Measurements from ENCODE around the gene KIF12. TPM values are rescaled to one million over a fixed set of nuclear protein-coding genes. Genes with fewer than 3 reads are reported as not detected.

KIF12 gene
- total and polyA plus RNA-seq, 12 donors: 0.13 to 0.45 TPM; not detected in 10

DNA sequence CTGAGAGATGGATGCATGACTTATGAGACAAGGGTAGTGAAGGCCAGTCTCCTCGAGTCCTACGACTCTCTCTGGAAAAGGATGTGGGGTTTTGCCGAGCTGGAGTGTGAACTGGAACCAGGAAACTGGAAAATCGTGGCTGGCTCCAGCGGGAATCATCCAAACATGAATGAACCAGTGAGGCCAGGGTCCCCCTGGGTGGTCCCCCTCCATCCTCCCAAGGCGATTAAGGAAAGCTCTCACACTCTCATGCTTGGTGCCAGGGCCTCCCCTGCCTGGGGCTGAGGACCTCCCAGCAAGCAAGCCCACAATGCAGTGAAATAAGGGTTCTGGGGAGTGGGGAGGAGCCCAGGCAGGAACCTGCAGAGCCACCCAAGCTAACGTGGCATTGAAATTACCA, 11.4 kb downstream of the KIF12 start:
- Histone ChIP-seq H3K36me3 (no peaks in the 10 kb centered on the region), H3K9me3 (no peaks in the 10 kb centered on the region), H3K27me3 (peaks cover 0 to 18% (median 0%) of the 10 kb centered on the region in 7 donors), H3K4me3 (no peak overlapping the region), H3K27ac (no peak overlapping the region), H3K4me1 (peaks cover 0 to 2% (median 0%) of the 10 kb centered on the region in 9 donors)
- 68 to 79% methylated on average over 7 of the region's 7 CpGs for WGBS, 2 donors
- ATAC-seq: no peak
- TF ChIP-seq, protein P1, sequence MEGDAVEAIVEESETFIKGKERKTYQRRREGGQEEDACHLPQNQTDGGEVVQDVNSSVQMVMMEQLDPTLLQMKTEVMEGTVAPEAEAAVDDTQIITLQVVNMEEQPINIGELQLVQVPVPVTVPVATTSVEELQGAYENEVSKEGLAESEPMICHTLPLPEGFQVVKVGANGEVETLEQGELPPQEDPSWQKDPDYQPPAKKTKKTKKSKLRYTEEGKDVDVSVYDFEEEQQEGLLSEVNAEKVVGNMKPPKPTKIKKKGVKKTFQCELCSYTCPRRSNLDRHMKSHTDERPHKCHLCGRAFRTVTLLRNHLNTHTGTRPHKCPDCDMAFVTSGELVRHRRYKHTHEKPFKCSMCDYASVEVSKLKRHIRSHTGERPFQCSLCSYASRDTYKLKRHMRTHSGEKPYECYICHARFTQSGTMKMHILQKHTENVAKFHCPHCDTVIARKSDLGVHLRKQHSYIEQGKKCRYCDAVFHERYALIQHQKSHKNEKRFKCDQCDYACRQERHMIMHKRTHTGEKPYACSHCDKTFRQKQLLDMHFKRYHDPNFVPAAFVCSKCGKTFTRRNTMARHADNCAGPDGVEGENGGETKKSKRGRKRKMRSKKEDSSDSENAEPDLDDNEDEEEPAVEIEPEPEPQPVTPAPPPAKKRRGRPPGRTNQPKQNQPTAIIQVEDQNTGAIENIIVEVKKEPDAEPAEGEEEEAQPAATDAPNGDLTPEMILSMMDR (IDR thresholded peaks at IDR 0.05): no peak
- intact Hi-C loops (cut with DNase I): loop anchor here in 1 of 10 donors (5.0 kb wide), 1 partner anchor 200 kb away; no protein-coding TSS in a partner anchor
- DNase-seq: no peak

DNA sequence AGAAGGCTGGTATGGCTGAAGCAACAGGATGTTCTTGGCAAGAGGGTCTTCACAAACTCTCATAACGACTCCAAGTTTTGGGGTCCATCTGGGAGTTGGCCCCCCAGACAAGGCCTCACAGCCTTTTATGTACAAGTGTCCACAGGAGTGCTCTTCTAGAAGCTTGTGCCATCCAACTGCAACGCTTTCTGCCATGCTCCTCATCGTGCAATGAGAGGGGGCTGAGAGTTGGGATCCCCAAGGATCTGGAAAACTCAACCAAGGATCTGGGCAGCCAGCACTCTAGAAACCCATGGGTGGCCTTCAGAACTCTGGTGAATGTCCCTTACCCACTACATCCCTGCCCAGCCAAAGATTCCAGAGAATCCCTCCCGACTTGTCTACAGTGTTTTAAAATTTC, 12.5 kb downstream of the KIF12 start:
- Histone ChIP-seq H3K36me3 (no peaks in the 10 kb centered on the region), H3K4me1 (peaks cover 0 to 5% (median 0%) of the 10 kb centered on the region in 9 donors), H3K27me3 (peaks cover 0 to 12% (median 0%) of the 10 kb centered on the region in 7 donors), H3K9me3 (no peaks in the 10 kb centered on the region), H3K27ac (no peak overlapping the region), H3K4me3 (no peak overlapping the region)
- no peak for DNase-seq
- ATAC-seq: no peak
- TF ChIP-seq, protein P1 (IDR thresholded peaks at IDR 0.05): no peak
- intact Hi-C loops (cut with DNase I): loop anchor here in 1 of 10 donors (5.0 kb wide), 1 partner anchor 201 kb away; no protein-coding TSS in a partner anchor
- WGBS, 2 donors: 89 to 91% methylated on average over 4 of the region's 4 CpGs

DNA sequence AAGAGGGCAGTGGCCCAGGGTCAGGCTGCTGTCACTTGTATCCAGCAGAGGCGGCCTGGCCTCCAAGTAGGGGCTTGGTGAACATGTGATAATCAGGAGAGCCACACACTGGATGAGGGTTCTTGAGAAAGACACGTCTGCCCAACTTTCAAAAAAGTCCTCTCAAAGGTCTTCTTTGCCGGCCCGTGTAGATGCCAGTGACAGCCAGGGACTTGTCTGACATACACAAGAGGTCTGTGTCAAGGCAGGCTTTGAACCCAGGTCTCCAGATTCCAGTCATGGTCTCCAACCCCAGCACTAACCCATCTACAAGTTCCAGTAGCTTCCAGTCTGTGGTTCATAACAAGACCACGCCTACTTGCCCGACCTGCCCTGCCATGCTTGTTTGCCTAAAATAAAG, 13.1 kb downstream of the KIF12 start:
- intact Hi-C loops (cut with DNase I): loop anchor here in 1 of 10 donors (5.0 kb wide), 1 partner anchor 201 kb away; no protein-coding TSS in a partner anchor
- Histone ChIP-seq H3K27ac (no peak overlapping the region), H3K4me3 (no peak overlapping the region), H3K4me1 (peaks cover 0 to 5% (median 0%) of the 10 kb centered on the region in 9 donors), H3K36me3 (no peaks in the 10 kb centered on the region), H3K9me3 (no peaks in the 10 kb centered on the region), H3K27me3 (peaks cover 0 to 10% (median 0%) of the 10 kb centered on the region in 7 donors)
- TF ChIP-seq, protein P1 (IDR thresholded peaks at IDR 0.05): no peak
- ATAC-seq (no peak), DNase-seq (no peak)
- 94% methylated on average over 6 of the region's 6 CpGs for WGBS, 2 donors

DNA sequence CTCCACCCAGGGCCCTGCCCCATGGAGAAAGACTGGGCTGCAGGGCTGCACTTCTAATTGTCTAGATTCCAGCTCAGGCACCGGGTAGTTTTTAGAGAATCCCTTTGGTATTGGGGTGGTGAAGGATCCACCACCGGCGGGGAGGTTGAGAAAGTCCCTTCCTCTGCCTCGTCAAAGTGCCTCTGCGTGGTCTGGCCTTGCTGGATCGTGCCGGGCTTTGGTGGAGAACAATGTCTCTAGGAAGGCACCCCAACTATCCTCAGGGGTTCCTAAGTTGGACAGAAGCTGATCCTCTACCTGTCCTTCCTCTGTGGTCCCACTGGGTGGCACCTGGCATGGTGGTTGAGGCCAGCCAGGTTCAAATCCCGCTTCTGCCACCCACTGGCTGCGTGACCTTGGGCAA, 13.7 kb downstream of the KIF12 start:
- TF ChIP-seq, protein P1 (IDR thresholded peaks at IDR 0.05): no peak
- ATAC-seq (no peak), DNase-seq (no peak)
- intact Hi-C loops (cut with DNase I): loop anchor here in 1 of 10 donors (5.0 kb wide), 1 partner anchor 202 kb away; no protein-coding TSS in a partner anchor
- no peak overlapping the region for H3K4me3 ChIP-seq
- 93% methylated on average over 9 of the region's 9 CpGs for WGBS, 2 donors
- no peaks in the 10 kb centered on the region for H3K9me3 ChIP-seq
- H3K27me3 ChIP-seq: peaks cover 0 to 10% (median 0%) of the 10 kb centered on the region in 7 donors
- H3K27ac ChIP-seq: no peak overlapping the region
- H3K4me1 ChIP-seq: peaks cover 0 to 5% (median 0%) of the 10 kb centered on the region in 9 donors
- H3K36me3 ChIP-seq: no peaks in the 10 kb centered on the region

All from heart right ventricle (tissue), 16 donors.